Activated naive CD4-positive, alpha-beta T cell treated with anti-CD3 and anti-CD28 coated beads, Interleukin-2, amount 50 U/mL, for 16 hours (primary cell): ENCODE data around the gene BTN2A1.
A peak's percentile ranks its signal among the peaks of the same experiment; 100 is the strongest.
"Not testable (repeated sequence)": the region's sequence is repeated elsewhere in the genome, so short reads cannot be mapped to it uniquely, and the experiment has no call there.

ENCODE experiments used
- DNase-seq: peaks from one replicate; pipeline ENCODE4 v3.0.0-alpha.2; 2020

Gene BTN2A1

GRCh38 chr6:26500102-26500501 is 42.3 kb downstream of the BTN2A1 start, which contains the start of gene BTN1A1:
BTN1A1 (plus strand) TSS chr6:26500303; CDS start chr6:26501287, 984 bp downstream.
- DNase-seq = no peak

GRCh38 chr6:26501482-26501986 is 43.8 kb downstream of the BTN2A1 start:
- DNase-seq = peak; percentile 36

GRCh38 chr6:26502165-26502564 is 44.4 kb downstream of the BTN2A1 start:
- no peak for DNase-seq

GRCh38 chr6:26502626-26503025 is 44.9 kb downstream of the BTN2A1 start:
- DNase-seq = no peak

GRCh38 chr6:26507658-26508057 is 49.9 kb downstream of the BTN2A1 start:
- no peak for DNase-seq

GRCh38 chr6:26511033-26511432 is 53.3 kb downstream of the BTN2A1 start:
- not testable (repeated sequence) for DNase-seq

- no peak for DNase-seq
Measured at GRCh38 chr6:26514984-26515383, 57.2 kb downstream of the BTN2A1 start.

GRCh38 chr6:26516481-26517427 is 59.0 kb downstream of the BTN2A1 start:
- no peak for DNase-seq
